Hepatocyte (in vitro differentiated cells): ENCODE measurements around the gene IRF4.

Experiments used
- CTCF ChIP-seq: fragments of 200-600 bp; sonication (generic); IDR thresholded peaks from 2 replicates; pipeline ENCODE4 v1.5.1; 2016; ENCODE audit warnings: antibody characterized with exemption, mild to moderate bottlenecking; ENCODE audit not compliant: poor library complexity
- EZH2 ChIP-seq: fragments of 200-600 bp; sonication (generic); IDR thresholded peaks from 2 replicates; pipeline ENCODE4 v1.6.1; 2016; ENCODE audit warnings: antibody characterized with exemption, mild to moderate bottlenecking, borderline replicate concordance
- EZH2phosphoT487 ChIP-seq: fragments of 200-600 bp; sonication (generic); IDR thresholded peaks from one replicate; pipeline ENCODE4 v1.6.1; 2018; ENCODE audit warnings: antibody characterized with exemption, mild to moderate bottlenecking, low read depth, moderate library complexity; ENCODE audit not compliant: unreplicated experiment, severe bottlenecking

- TF ChIP-seq CTCF, result no peak
- no peak for TF ChIP-seq EZH2
- TF ChIP-seq EZH2phosphoT487, result no peak
Measured at GRCh38 chr6:347951-348859, 43.3 kb upstream of the IRF4 start.
